ENCODE results near the gene SMYD1.

DNA sequence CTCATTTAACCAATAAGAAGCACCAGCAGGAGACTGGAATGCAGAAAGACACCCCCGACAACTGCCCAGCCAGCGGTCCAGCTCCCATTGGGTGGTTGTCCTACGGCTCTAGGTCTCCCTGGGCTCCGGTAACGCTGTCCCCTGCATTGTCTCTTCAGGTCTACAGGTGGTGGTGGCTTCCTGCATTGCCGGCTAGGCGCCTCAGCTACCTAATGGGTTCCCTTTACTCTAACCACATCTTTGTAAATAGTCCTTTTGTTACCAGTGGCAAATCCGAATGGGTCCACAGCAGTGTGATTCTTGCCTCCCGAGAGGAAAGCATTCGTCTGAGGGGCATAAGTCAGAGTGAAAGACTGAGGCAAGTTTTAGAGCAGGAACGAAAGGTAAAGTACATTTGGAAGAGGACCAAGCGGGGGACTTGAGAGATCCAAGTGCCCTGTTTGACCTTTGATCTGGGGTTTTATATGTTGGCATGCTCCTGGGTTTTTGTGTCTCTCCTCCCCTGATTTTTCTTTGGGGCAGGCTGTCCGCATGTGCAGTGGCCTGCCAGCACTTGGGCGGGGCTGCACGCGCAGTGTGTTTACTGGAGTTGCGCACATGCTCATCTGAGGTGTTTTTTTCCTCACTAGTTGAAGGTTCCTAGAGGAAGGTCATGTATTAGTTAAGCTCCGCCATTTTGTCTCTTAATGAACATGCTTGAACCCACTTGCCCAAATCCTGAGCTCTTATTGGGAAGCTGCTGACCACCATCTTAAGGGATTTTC lies 49.2 kb downstream of the SMYD1 start:
- TF ChIP-seq, protein P1, sequence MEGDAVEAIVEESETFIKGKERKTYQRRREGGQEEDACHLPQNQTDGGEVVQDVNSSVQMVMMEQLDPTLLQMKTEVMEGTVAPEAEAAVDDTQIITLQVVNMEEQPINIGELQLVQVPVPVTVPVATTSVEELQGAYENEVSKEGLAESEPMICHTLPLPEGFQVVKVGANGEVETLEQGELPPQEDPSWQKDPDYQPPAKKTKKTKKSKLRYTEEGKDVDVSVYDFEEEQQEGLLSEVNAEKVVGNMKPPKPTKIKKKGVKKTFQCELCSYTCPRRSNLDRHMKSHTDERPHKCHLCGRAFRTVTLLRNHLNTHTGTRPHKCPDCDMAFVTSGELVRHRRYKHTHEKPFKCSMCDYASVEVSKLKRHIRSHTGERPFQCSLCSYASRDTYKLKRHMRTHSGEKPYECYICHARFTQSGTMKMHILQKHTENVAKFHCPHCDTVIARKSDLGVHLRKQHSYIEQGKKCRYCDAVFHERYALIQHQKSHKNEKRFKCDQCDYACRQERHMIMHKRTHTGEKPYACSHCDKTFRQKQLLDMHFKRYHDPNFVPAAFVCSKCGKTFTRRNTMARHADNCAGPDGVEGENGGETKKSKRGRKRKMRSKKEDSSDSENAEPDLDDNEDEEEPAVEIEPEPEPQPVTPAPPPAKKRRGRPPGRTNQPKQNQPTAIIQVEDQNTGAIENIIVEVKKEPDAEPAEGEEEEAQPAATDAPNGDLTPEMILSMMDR (IDR thresholded peaks at IDR 0.05): no peak
- TF ChIP-seq POLR2A (IDR thresholded peaks at IDR 0.05): no peak

All from upper lobe of left lung (tissue), 4 donors.